GM12874 (cell line): ENCODE results near the gene RHOG.

Experiments
- CTCF ChIP-seq: IDR thresholded peaks from 2 replicates; pipeline ENCODE4 v1.5.1; 2011; ENCODE audit warnings: low read depth, mild to moderate bottlenecking, control low read depth, low read length, moderate library complexity; ENCODE audit not compliant: insufficient read depth

The RHOG gene

GRCh38 chr11:3840870-3841425 lies at the start of gene RHOG:
Gene RHOG, minus strand, starts transcription at chr11:3840959. Its CDS starts 12,821 bp downstream, at chr11:3828138.
- no peak for TF ChIP-seq CTCF

- TF ChIP-seq CTCF, result no peak
These were observed 49.3 kb upstream of the RHOG start for GRCh38 chr11:3890014-3890413.

GRCh38 chr11:3888876-3889275 lies 48.1 kb upstream of the RHOG start:
- TF ChIP-seq CTCF, result no peak

GRCh38 chr11:3886985-3887384 lies 46.2 kb upstream of the RHOG start:
- no peak for TF ChIP-seq CTCF

GRCh38 chr11:3885855-3886254 lies 45.1 kb upstream of the RHOG start:
- no peak for TF ChIP-seq CTCF

GRCh38 chr11:3882655-3883054 lies 41.9 kb upstream of the RHOG start:
- TF ChIP-seq CTCF, result no peak

GRCh38 chr11:3880724-3881123 lies 40.0 kb upstream of the RHOG start:
- TF ChIP-seq CTCF, result no peak
